ENCODE results near the gene LMNTD2. TPM values are rescaled to one million over a fixed set of nuclear protein-coding genes. Genes with fewer than 3 reads are reported as not detected.
A peak's percentile ranks its signal among the peaks of the same experiment; 100 is the strongest.
"Not testable (repeated sequence)": the region's sequence is repeated elsewhere in the genome, so short reads cannot be mapped to it uniquely, and the experiment has no call there.

The LMNTD2 gene
- total RNA-seq, 1 donor from 2014 or later = 19.3 TPM

- Mint-ChIP-seq H3K36me3 (ENCODE audit: insufficient read depth) (no peaks in the 10 kb centered on the region), H3K9me3 (ENCODE audit: low read depth) (peaks cover 3% of the 10 kb centered on the region), H3K27me3 (no peaks in the 10 kb centered on the region), H3K4me3 (ENCODE audit: low read depth) (no peak overlapping the region), H3K27ac (no peak overlapping the region), H3K4me1 (ENCODE audit: low read depth) (no peaks in the 10 kb centered on the region)
- DNase-seq (ENCODE audit: low spot score, unreplicated experiment) = no peak
- no peak for TF ChIP-seq CTCF (IDR thresholded peaks at IDR 0.05; ENCODE audit: unreplicated experiment)
Observed at GRCh38 chr11:526192-526591, 34.3 kb downstream of the LMNTD2 start.

GRCh38 chr11:521177-521688, 39.3 kb downstream of the LMNTD2 start:
- no peak for DNase-seq (ENCODE audit: low spot score, unreplicated experiment)
- Mint-ChIP-seq H3K36me3 (ENCODE audit: insufficient read depth) (peaks cover 16% of the 10 kb centered on the region), H3K4me3 (ENCODE audit: low read depth) (no peak overlapping the region), H3K4me1 (ENCODE audit: low read depth) (peaks cover 1% of the 10 kb centered on the region), H3K27me3 (no peaks in the 10 kb centered on the region), H3K27ac (no peak overlapping the region), H3K9me3 (ENCODE audit: low read depth) (peaks cover 12% of the 10 kb centered on the region)
- TF ChIP-seq CTCF (IDR thresholded peaks at IDR 0.05; ENCODE audit: unreplicated experiment) = no peak

GRCh38 chr11:520428-521176, 39.9 kb downstream of the LMNTD2 start:
- no peak for DNase-seq (ENCODE audit: low spot score, unreplicated experiment)
- Mint-ChIP-seq H3K4me1 (ENCODE audit: low read depth) (peaks cover 1% of the 10 kb centered on the region), H3K27me3 (no peaks in the 10 kb centered on the region)

GRCh38 chr11:518463-519202, 41.9 kb downstream of the LMNTD2 start:
- no peak overlapping the region for H3K4me3 Mint-ChIP-seq (ENCODE audit: low read depth)
- DNase-seq (ENCODE audit: low spot score, unreplicated experiment) = no peak
- H3K27ac Mint-ChIP-seq = no peak overlapping the region
- peaks cover 12% of the 10 kb centered on the region for H3K9me3 Mint-ChIP-seq (ENCODE audit: low read depth)
- H3K36me3 Mint-ChIP-seq (ENCODE audit: insufficient read depth) = peaks cover 25% of the 10 kb centered on the region
- peaks cover 1% of the 10 kb centered on the region for H3K4me1 Mint-ChIP-seq (ENCODE audit: low read depth)
- TF ChIP-seq CTCF (IDR thresholded peaks at IDR 0.05; ENCODE audit: unreplicated experiment) = peak; percentile 76
- H3K27me3 Mint-ChIP-seq = no peaks in the 10 kb centered on the region

More at GRCh38 chr11:520428-521176, 39.9 kb downstream of the LMNTD2 start:
- Mint-ChIP-seq H3K27ac (no peak overlapping the region), H3K4me3 (ENCODE audit: low read depth) (no peak overlapping the region), H3K9me3 (ENCODE audit: low read depth) (peaks cover 15% of the 10 kb centered on the region), H3K36me3 (ENCODE audit: insufficient read depth) (peaks cover 21% of the 10 kb centered on the region)
- TF ChIP-seq CTCF (IDR thresholded peaks at IDR 0.05; ENCODE audit: unreplicated experiment) = no peak

- not testable (repeated sequence) for DNase-seq (ENCODE audit: low spot score, unreplicated experiment); H3K27ac Mint-ChIP-seq; H3K27me3 Mint-ChIP-seq; H3K4me1 Mint-ChIP-seq (ENCODE audit: low read depth); H3K4me3 Mint-ChIP-seq (ENCODE audit: low read depth)
- H3K36me3 Mint-ChIP-seq (ENCODE audit: insufficient read depth) = peaks cover 25% of the 10 kb centered on the region
- peaks cover 12% of the 10 kb centered on the region for H3K9me3 Mint-ChIP-seq (ENCODE audit: low read depth)
Observed at GRCh38 chr11:516918-517685, 43.4 kb downstream of the LMNTD2 start.

Measured in progenitor cell of endocrine pancreas (in vitro differentiated cells).